Measurements from ENCODE around the gene EPHB1.

EPHB1 gene

GRCh38 chr3:134922866-134923265 is 127.8 kb downstream of the EPHB1 start:
- TF ChIP-seq FOXP2 (optimal IDR thresholded peaks at IDR 0.05; ENCODE audit: borderline replicate concordance, extremely low read depth, extremely low read length, insufficient read depth) = no peak
- no peak for TF ChIP-seq TAF1 (IDR thresholded peaks at IDR 0.05; ENCODE audit: borderline replicate concordance, insufficient read depth, low read length)
- no peak for TF ChIP-seq REST (IDR thresholded peaks at IDR 0.05; ENCODE audit: insufficient read depth in 1 of 2, low read depth in 2 of 2, low read length in 2 of 2)
- no peak for TF ChIP-seq POLR2AphosphoS5 (IDR thresholded peaks at IDR 0.05; ENCODE audit: low read depth, low read length)
- TF ChIP-seq SIN3A (IDR thresholded peaks at IDR 0.05; ENCODE audit: borderline replicate concordance, insufficient read depth, low read length) = no peak

GRCh38 chr3:134923286-134923685 is 128.2 kb downstream of the EPHB1 start:
- TF ChIP-seq FOXP2 (optimal IDR thresholded peaks at IDR 0.05; ENCODE audit: borderline replicate concordance, extremely low read depth, extremely low read length, insufficient read depth) (no peak), TAF1 (IDR thresholded peaks at IDR 0.05; ENCODE audit: borderline replicate concordance, insufficient read depth, low read length) (no peak)

- TF ChIP-seq SIN3A (IDR thresholded peaks at IDR 0.05; ENCODE audit: borderline replicate concordance, insufficient read depth, low read length) (no peak), POLR2AphosphoS5 (IDR thresholded peaks at IDR 0.05; ENCODE audit: low read depth, low read length) (no peak), REST (IDR thresholded peaks at IDR 0.05; ENCODE audit: insufficient read depth in 1 of 2, low read depth in 2 of 2, low read length in 2 of 2) (no peak), FOXP2 (optimal IDR thresholded peaks at IDR 0.05; ENCODE audit: borderline replicate concordance, extremely low read depth, extremely low read length, insufficient read depth) (no peak), TAF1 (IDR thresholded peaks at IDR 0.05; ENCODE audit: borderline replicate concordance, insufficient read depth, low read length) (no peak)
These were observed 132.5 kb downstream of the EPHB1 start for GRCh38 chr3:134927599-134927998.

- TF ChIP-seq POLR2AphosphoS5 (IDR thresholded peaks at IDR 0.05; ENCODE audit: low read depth, low read length) (no peak), REST (IDR thresholded peaks at IDR 0.05; ENCODE audit: insufficient read depth in 1 of 2, low read depth in 2 of 2, low read length in 2 of 2) (no peak), SIN3A (IDR thresholded peaks at IDR 0.05; ENCODE audit: borderline replicate concordance, insufficient read depth, low read length) (no peak), TAF1 (IDR thresholded peaks at IDR 0.05; ENCODE audit: borderline replicate concordance, insufficient read depth, low read length) (no peak), FOXP2 (optimal IDR thresholded peaks at IDR 0.05; ENCODE audit: borderline replicate concordance, extremely low read depth, extremely low read length, insufficient read depth) (no peak)
These were observed 133.3 kb downstream of the EPHB1 start for GRCh38 chr3:134928392-134928791.

GRCh38 chr3:134928819-134929218 is 133.8 kb downstream of the EPHB1 start:
- TF ChIP-seq POLR2AphosphoS5 (IDR thresholded peaks at IDR 0.05; ENCODE audit: low read depth, low read length) (no peak), FOXP2 (optimal IDR thresholded peaks at IDR 0.05; ENCODE audit: borderline replicate concordance, extremely low read depth, extremely low read length, insufficient read depth) (no peak), SIN3A (IDR thresholded peaks at IDR 0.05; ENCODE audit: borderline replicate concordance, insufficient read depth, low read length) (no peak), REST (IDR thresholded peaks at IDR 0.05; ENCODE audit: insufficient read depth in 1 of 2, low read depth in 2 of 2, low read length in 2 of 2) (no peak), TAF1 (IDR thresholded peaks at IDR 0.05; ENCODE audit: borderline replicate concordance, insufficient read depth, low read length) (no peak)

Measured in PFSK-1 (cell line).